Activated T-helper 9 cell treated with anti-CD3 and anti-CD28 coated beads, Interleukin-2, amount 50 U/mL, for 16 hours (primary cell): Measurements from ENCODE around the gene FANCC.
"Not testable (repeated sequence)": the region's sequence is repeated elsewhere in the genome, so short reads cannot be mapped to it uniquely, and the experiment has no call there.

ENCODE experiments used
- DNase-seq: peaks from one replicate; pipeline ENCODE4 v3.0.0-alpha.2; 2020; ENCODE audit warnings: low read depth

The FANCC gene

DNA sequence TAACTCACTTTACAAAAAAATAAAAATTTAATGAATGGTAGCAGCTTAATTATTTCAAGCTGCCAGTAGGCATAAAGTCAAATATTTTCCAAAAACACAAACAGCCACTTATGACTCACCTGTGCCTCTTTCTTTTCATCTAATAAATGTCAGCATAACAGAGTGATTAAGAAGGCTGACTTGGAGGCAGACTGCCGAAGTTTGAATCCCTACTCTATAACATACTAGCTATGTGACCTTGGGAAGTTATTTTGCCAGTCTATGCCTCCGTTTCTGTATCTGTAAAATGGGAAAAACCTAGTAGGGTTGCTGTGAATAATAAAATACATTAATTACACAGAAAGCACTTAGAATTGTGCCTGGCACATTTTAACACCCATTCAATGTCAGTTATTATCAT, 33.8 kb downstream of the FANCC start:
- DNase-seq, result no peak

DNA sequence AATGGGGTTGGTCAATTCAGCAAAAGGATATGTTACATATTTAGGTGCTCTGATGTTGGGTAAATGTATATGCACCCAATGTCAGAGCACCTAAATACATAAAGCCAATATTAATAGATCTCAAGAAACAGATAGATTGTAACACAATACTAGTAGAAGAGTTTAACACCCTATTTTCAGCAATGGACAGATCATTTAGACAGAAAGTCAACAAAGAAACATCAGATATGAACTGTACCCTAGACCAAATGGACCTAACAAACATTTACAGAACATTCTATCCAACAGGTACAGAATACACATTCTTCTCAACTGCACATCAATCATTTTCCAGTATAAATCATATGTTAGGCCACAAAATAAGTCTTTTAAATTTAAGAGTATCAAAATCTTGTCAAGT, 35.2 kb downstream of the FANCC start:
- no peak for DNase-seq

DNA sequence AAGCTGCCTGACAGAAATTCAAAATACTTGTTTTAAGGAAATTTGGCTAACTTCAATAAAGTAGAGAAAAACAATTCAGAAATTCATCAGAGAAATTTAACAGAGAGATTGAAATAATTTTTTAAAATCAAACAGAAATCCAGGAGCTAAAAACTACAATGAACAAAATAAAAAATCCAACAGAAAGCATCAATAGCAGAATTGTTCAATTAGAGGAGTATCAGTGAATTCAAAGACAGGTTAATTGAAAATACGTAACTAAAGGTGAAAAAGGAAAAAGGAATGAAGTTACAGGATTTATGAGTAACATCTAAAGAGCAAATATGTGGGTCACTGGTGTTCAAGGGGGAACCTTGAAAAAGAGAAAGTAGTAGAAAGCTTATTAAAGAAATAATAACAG, 36.8 kb downstream of the FANCC start:
- no peak for DNase-seq

DNA sequence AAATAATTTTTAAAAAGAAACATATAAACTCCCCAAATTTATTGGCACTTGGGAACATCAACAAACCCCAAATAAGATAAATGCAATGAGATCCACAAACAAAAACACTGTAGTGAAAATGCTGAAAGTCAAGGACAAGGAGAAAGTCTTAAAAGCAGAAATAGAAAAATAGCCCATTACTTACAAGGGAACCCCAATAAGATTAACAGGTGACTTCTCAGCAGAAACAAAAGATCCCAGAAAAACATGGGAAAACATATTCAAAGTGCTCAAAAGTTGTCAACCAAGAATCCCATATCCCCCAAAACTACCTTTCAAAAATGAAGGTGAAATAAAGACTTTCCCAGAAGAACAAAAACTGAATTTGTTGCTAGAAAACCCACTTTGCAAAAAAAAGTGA, 40.0 kb downstream of the FANCC start:
- DNase-seq, result no peak

GRCh38 chr9:95276395-95276954, 41.0 kb downstream of the FANCC start:
- no peak for DNase-seq

DNA sequence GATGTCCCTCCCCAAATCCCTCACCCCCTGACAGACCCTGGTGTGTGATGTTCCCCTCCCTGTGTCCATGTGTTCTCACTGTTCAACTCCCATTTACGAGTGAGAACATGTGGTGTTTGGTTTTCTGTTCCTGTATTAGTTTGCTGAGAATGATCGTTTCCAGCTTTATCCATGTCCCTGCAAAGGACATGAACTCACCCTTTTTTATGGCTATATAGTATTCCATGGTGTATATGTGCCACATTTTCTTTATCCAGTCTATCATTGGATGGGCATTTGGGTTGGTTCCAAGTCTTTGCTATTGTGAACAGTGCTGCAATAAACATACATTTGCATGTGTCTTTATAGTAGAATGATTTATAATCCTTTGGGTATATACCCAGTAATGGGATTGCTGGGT, 43.3 kb downstream of the FANCC start:
- not testable (repeated sequence) for DNase-seq

GRCh38 chr9:95273369-95274022, 44.0 kb downstream of the FANCC start:
- no peak for DNase-seq

DNA sequence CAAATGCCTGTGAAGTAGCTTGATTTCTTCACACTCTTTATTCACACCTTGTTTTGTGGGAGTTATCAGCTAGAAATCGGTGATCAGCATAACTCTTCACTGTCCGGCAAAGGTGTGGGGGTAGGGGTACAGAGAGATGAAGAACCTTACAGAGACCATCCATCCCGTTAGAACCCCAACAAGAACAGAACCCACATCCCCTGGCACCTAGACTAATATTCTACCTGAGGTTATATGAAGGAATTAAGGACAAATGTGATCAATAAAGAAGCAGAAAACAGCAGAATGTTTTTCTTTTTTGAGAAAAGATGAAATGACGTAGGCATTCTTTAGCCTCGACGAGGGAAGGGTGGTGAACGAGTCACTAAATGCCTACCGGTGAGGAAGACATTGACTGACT, 44.7 kb downstream of the FANCC start:
- no peak for DNase-seq

- no peak for DNase-seq
Measured at GRCh38 chr9:95270790-95271189, 46.7 kb downstream of the FANCC start.

DNA sequence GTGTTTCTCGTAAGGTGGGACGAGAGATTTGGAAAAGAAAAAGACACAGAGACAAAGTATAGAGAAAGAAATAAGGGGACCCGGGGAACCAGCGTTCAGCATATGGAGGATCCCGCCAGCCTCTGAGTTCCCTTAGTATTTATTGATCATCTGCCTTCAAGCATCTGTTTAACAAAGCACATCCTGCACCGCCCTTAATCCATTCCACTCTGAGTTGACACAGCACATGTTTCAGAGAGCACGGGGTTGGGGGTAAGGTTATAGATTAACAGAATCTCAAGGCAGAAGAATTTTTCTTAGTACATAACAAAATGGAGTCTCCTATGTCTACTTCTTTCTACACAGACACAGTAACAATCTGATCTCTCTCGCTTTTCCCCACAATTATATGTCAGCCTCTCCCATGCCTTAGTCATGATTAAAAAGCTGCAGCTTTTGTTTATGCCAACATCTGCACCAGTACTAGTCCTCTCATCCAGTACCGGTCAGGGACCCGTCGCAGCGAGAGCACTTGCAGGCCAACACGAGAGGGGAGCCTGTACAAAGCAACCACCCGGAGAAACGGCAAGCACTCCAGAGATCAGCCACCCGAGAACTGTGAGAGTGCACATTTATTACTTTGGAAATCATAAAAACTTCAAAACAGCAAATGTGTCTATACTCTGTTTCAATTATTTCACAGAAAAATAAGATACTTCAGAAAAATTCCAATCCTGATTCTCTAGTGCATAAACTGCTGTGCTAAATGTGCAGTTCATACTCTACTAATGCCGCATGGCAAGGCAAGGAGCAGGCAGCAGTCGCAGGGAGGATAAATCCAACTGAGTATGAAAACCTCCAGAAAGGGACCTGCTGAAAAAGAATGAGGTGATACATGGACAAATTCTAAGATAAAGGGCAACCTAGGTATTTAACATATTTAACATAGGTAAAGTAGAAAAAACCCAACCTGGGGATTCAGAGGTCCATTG, 47.4 kb downstream of the FANCC start:
- not testable (repeated sequence) for DNase-seq

DNA sequence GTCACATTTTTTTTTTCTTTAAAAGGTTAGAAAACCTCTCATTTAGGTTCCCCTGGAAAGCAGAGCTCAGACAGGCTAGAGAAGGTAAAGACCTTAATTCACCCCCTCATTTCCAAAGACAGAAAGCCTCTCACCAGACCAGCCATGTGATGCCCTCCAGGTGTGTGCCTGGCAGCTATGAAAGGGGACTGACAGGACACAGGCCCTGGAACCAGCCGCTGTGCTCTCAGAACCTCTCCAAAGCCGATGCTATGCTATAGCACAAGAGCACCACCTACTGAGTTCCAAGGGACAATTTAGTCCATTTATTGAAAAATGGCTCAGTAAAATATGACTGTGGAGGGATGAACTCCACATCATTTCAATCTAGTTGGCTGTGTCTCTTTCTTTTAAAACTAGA, 48.8 kb downstream of the FANCC start:
- DNase-seq, result no peak

DNA sequence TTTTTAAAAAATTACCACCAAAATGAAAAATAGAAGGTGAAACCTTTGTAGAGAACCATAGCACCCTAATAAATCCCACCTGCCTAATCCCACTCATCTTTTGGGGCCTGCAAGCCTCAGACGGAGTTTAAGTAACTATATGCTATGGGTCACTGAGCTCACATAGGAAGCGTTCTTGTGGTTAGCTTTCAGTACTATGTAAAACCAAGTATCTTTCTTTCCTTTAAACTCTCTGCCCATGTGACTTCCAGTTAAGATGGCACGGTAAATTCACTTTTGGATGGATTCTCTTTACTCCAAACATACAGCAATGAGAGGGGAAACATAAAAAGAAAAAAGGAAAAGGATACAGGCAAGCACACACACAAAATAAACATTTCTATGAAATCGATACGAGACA, 50.9 kb downstream of the FANCC start:
- DNase-seq, result no peak

- DNase-seq, result no peak
Measured at GRCh38 chr9:95265960-95266359, 51.5 kb downstream of the FANCC start.

GRCh38 chr9:95264954-95265615, 52.4 kb downstream of the FANCC start:
- DNase-seq, result no peak

- no peak for DNase-seq
Measured at GRCh38 chr9:95261890-95262289, 55.6 kb downstream of the FANCC start.

- no peak for DNase-seq
Measured at GRCh38 chr9:95250462-95251221, 66.9 kb downstream of the FANCC start.

GRCh38 chr9:95249986-95250385, 67.5 kb downstream of the FANCC start:
- no peak for DNase-seq

DNA sequence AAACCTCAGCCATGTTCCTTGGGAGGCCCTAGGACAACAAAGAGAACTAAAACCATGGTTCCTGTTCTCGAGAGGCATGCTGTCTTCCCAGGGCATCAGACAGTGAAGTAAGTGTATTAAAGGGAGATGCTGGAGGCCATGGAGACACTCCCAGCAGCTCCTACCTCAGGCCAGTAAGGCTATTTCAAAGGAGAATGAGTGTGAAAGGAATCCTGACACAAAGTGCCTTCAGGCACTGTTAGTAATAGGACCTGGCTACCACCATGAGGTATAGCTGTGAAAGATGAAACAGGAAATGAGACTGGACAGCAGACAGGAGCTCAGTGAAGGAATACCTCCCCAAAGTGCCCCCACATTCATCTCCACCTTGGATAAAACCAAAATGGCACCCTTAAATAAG, 71.0 kb downstream of the FANCC start:
- DNase-seq, result no peak

DNA sequence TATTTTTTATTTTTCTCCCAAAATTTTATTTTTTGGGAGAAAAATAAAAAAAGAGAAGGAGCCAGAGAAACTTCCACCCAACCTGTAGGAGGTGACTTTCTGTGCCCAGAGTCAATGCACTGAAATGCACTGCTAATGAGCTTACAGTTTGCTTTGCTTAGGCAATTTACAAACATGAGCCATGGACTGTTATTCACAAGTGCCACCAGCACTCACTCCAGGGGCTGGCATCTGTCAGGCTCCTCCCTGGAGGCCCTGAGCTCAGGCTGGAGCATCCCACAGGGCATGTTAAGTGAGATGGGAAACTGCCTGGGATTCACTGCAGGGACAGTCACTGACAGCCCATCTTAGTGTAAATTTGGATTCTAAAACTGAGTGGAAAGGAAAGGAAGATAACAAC, 74.9 kb downstream of the FANCC start:
- DNase-seq, result no peak

- no peak for DNase-seq
Measured at GRCh38 chr9:95239071-95239470, 78.4 kb downstream of the FANCC start.

DNA sequence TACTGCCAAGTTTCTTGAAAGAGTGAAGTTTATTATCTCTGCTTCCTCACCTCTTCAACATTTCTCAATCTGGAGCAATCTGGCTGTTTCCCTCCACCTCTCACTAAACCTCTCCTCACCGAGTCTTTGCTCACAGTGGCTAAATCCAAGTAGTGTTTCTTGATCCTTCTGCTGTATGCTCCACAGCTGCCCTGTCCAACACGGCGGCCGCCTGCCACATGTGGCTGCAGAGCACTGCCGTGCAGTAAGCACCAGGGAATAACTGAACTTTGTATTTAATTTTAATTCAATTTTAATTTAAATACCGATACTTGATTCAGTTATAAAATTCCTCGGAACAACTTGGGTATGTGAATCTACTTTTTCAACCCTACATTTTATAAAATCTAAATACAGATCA, 80.2 kb downstream of the FANCC start:
- no peak for DNase-seq

GRCh38 chr9:95230046-95230445, 87.5 kb downstream of the FANCC start:
- no peak for DNase-seq
